Activated CD4-positive, alpha-beta T cell treated with anti-CD3 and anti-CD28 coated beads, Interleukin-2, amount 10 ng/mL, durations not matched to agents 7 days and 5 days (primary cell): ENCODE results near the gene AOPEP. TPM values are rescaled to one million over a fixed set of nuclear protein-coding genes. Genes with fewer than 3 reads are reported as not detected.
"Not testable (repeated sequence)": the region's sequence is repeated elsewhere in the genome, so short reads cannot be mapped to it uniquely, and the experiment has no call there.

ENCODE experiments used
- CTCF ChIA-PET: fragments of 350-600 bp; sonication (Branson Sonifier 250); formaldehyde crosslinking; loops from one replicate; lab custom pipeline; 2021; ENCODE audit warnings: antibody characterized with exemption; lab: Charles Lee
- POLR2A ChIA-PET: fragments of 350-600 bp; sonication (Branson Sonifier 250); formaldehyde crosslinking; loops from one replicate; lab custom pipeline; 2021; ENCODE audit warnings: antibody characterized with exemption; lab: Charles Lee
- DNase-seq: peaks from one replicate; pipeline ENCODE4 v3.0.0-alpha.2; 2020
- H3K27ac Mint-ChIP-seq: one replicate; pipeline ENCODE4 v1.8.0; 2021; ENCODE audit warnings: mild to moderate bottlenecking, moderate library complexity, mixed read lengths
- H3K27me3 Mint-ChIP-seq: one replicate; pipeline ENCODE4 v1.8.0; 2021; ENCODE audit warnings: mixed read lengths
- H3K36me3 Mint-ChIP-seq: one replicate; pipeline ENCODE4 v1.8.0; 2021; ENCODE audit warnings: low read depth, mixed read lengths
- H3K4me1 Mint-ChIP-seq: one replicate; pipeline ENCODE4 v1.8.0; 2021; ENCODE audit warnings: mixed read lengths
- H3K4me3 Mint-ChIP-seq: one replicate; pipeline ENCODE4 v1.8.0; 2021; ENCODE audit warnings: mild to moderate bottlenecking, moderate library complexity, mixed read lengths
- H3K9me3 Mint-ChIP-seq: one replicate; pipeline ENCODE4 v1.8.0; 2021; ENCODE audit warnings: mixed read lengths
- total RNA-seq, 2 experiments: library from RNA; stranded (reverse); gene quantifications; one replicate each; pipeline ENCODE4 v1.2.3, GENCODE V29; 2021

AOPEP gene
- total RNA-seq, 2 experiments from 2014 or later = 9.7 to 10.7 TPM

DNA sequence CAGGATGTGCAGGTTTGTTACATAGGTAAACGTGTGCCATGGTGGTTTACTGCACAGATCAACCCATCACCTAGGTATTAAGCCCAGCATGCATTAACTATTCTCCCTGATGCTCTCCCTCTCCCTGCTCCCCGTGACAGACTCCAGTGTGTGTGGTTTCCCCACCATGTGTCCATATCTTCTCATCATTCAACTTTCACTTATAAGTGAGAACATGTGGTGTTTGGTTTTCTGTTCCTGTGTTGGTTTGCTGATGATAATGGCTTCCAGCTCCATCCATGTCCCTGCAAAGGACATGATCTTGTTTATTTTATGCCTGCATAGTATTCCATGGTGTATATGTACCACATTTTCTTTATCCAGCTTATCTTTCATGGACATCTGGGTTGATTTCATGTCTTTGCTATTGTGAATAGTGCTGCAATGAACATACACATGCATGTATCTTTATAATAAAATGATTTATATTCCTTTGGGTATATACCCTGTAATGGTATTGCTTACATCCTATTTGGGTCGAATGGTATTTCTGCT, 103.6 kb downstream of the AOPEP start:
- H3K4me1 Mint-ChIP-seq, H3K9me3 Mint-ChIP-seq, CTCF ChIA-PET, H3K27me3 Mint-ChIP-seq, H3K4me3 Mint-ChIP-seq, H3K27ac Mint-ChIP-seq, DNase-seq, H3K36me3 Mint-ChIP-seq, POLR2A ChIA-PET: not testable (repeated sequence)

DNA sequence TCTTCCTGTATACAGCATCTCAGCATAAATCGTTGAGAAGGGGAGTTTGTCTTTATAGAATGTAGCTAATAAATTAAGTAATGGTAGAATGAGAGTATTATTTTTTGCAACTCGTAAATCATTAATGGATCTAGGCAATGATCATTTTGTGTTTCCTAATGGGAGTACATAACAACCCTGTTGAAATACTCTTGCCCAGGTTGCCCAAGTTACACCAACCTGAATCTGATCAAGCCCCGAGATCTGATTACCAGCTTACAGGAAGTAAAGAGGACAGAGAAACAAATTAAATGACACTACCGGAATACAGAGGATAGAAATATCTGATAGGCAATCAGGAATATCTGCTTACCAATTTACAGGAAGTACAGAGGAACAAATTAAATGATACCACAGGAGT, 107.3 kb downstream of the AOPEP start:
- no peak for DNase-seq
- H3K4me3 Mint-ChIP-seq = no peak overlapping the region
- H3K36me3 Mint-ChIP-seq = peaks cover 12% of the 10 kb centered on the region
- CTCF ChIA-PET = interaction anchor here (1.9 kb wide), 1 partner anchor 11 kb away, joined by 6 read pairs; no protein-coding TSS in a partner anchor
- H3K9me3 Mint-ChIP-seq = peaks cover 14% of the 10 kb centered on the region
- no peak overlapping the region for H3K27ac Mint-ChIP-seq
- POLR2A ChIA-PET = no interaction called here
- H3K27me3 Mint-ChIP-seq = no peaks in the 10 kb centered on the region
- no peaks in the 10 kb centered on the region for H3K4me1 Mint-ChIP-seq

DNA sequence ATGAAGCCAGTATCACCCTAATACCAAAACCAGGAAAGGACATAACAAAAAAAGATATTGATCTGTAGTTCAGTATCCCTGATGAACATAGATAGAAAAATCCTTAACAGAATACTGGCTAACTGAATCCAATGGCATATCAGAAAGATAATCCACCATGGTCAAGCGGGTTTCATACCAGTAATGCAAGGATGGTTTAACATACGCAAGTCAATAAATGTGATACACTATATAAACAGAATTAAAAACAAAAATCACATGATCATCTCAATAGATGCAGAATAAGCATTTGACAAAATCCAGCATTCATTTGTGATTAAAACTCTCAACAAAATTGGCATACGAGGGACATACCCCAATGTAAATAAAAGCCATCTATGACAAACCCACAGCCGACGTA, 110.9 kb downstream of the AOPEP start:
- peaks cover 13% of the 10 kb centered on the region for H3K4me1 Mint-ChIP-seq
- peaks cover 22% of the 10 kb centered on the region for H3K9me3 Mint-ChIP-seq

DNA sequence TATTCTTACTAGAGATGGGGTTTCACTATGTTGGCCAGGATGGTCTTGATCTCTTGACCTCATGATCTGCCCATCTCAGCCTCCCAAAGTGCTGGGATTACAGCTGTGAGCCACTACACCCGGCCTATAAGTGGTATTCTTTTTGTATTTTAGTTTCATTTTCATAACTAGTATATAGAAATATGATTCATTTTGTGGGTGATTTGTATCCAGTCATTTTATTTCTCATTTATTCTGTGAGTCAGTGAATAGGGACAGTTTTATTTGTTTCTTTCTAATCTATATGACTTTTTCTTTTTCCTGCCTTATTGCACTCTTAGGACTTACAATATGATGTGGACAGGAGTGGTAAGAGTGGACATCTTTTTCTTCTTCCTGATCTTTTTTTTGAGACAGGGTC, 112.9 kb downstream of the AOPEP start:
- H3K36me3 Mint-ChIP-seq = peaks cover 14% of the 10 kb centered on the region
- no peak overlapping the region for H3K4me3 Mint-ChIP-seq
- CTCF ChIA-PET = no interaction called here
- no peak overlapping the region for H3K27ac Mint-ChIP-seq
- POLR2A ChIA-PET = interaction anchor here (0.7 kb wide), 1 partner anchor 40 kb away, joined by 3 read pairs; no protein-coding TSS in a partner anchor
- H3K4me1 Mint-ChIP-seq = peaks cover 18% of the 10 kb centered on the region
- peaks cover 22% of the 10 kb centered on the region for H3K9me3 Mint-ChIP-seq
- DNase-seq = no peak
- no peaks in the 10 kb centered on the region for H3K27me3 Mint-ChIP-seq

More for the DNA sequence above, 110.9 kb downstream of the AOPEP start:
- Mint-ChIP-seq H3K4me3 (no peak overlapping the region), H3K27me3 (no peaks in the 10 kb centered on the region), H3K27ac (no peak overlapping the region), H3K36me3 (peaks cover 14% of the 10 kb centered on the region)
- POLR2A ChIA-PET = no interaction called here
- CTCF ChIA-PET = no interaction called here
- DNase-seq = no peak

DNA sequence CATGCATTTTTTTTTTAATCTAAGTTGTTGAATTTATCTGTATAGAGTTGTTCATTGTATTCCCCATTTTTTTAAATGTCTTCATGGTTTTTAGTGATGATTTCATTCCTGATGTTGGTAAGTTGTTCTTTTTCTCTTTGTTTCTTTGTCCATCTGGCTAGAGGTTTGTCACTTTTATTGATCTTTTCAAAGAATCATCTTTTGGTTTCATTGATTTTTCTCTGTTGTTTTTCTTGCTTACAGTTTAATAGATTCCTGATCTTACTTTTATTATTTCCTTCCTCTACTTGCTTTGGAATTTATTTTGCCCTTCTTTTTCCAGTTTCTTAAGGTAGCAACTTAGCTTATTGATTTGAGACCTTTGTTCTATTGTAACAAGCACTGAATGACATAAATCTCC, 114.2 kb downstream of the AOPEP start:
- no peaks in the 10 kb centered on the region for H3K27me3 Mint-ChIP-seq
- peaks cover 20% of the 10 kb centered on the region for H3K4me1 Mint-ChIP-seq
- POLR2A ChIA-PET = no interaction called here

DNA sequence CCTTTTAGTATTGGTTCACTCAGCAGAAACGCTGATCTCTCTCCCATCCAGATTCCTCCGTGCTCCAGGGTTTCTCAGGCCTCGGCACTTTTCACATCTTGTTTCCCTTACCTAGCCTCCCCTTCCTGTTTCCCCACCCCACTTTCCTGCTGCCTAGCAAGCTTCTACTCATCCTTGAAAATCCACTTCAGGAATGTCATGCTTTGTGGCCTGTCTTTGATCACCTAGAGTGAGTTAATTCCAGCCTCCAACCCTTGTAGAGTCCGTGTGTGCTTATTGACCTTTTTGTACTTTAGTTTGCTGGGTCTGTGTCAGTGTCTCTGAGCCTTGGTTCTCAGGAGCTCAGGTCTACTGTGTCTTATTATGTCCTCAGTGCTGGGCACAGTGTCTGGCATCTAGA, 116.6 kb downstream of the AOPEP start:
- DNase-seq = no peak
- Mint-ChIP-seq H3K4me1 (peaks cover 24% of the 10 kb centered on the region), H3K27me3 (no peaks in the 10 kb centered on the region), H3K36me3 (peaks cover 17% of the 10 kb centered on the region), H3K4me3 (no peak overlapping the region), H3K9me3 (peaks cover 16% of the 10 kb centered on the region), H3K27ac (no peak overlapping the region)
- ChIA-PET CTCF (no interaction called here), POLR2A (no interaction called here)

More for the DNA sequence above, 114.2 kb downstream of the AOPEP start:
- DNase-seq = no peak
- Mint-ChIP-seq H3K27ac (no peak overlapping the region), H3K9me3 (peaks cover 27% of the 10 kb centered on the region), H3K36me3 (peaks cover 20% of the 10 kb centered on the region), H3K4me3 (no peak overlapping the region)
- CTCF ChIA-PET = interaction anchor here (0.7 kb wide), 2 partner anchors 197 to 678 kb away, joined by 3 read pairs; no protein-coding TSS in a partner anchor

DNA sequence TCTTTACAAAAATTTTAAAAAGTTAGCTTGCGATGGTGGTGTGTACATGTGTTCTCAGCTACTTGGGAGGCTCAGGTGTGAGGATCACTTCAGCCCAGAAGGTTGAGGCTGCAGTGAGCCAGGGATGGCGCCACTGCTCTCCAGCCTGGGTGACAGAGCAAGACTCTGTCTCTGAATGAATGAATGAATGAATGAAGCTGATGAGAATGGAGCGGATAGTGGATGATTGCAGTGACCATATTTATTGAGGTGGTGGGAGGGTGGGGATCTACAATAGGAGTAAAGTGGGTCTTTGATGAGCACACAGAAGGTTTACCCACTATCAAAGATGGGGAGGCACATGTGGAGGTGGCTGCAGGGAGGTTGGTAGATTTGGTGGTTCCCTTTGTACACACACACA, 120.2 kb downstream of the AOPEP start:
- no peak overlapping the region for H3K4me3 Mint-ChIP-seq
- CTCF ChIA-PET = interaction anchor here (1.0 kb wide), 1 partner anchor 32 kb away, joined by 3 read pairs; no protein-coding TSS in a partner anchor
- peaks cover 6% of the 10 kb centered on the region for H3K9me3 Mint-ChIP-seq
- DNase-seq = no peak
- peaks cover 6% of the 10 kb centered on the region for H3K36me3 Mint-ChIP-seq
- no peaks in the 10 kb centered on the region for H3K27me3 Mint-ChIP-seq
- no peak overlapping the region for H3K27ac Mint-ChIP-seq
- peaks cover 14% of the 10 kb centered on the region for H3K4me1 Mint-ChIP-seq
- POLR2A ChIA-PET = interaction anchor here (0.6 kb wide), 1 partner anchor 163 kb away, joined by 4 read pairs; no protein-coding TSS in a partner anchor

DNA sequence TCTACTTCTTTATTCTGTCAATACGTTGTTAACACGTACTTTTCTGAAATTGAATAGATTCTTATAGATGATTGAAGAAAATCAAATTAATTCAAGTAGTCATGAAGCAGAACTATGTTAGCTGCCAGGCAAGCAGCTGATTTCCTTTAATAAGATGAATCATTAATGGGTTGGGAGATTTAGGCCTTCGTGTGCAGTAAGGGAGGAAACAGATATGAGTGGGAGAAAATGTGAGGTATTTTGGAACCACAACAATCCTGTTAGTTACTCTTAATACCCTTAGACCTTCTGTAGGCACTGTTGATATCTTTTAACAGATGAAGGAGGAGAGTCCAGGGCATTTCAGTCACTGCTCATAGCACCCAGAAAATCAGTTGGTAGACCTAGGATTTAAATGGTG, 121.0 kb downstream of the AOPEP start:
- CTCF ChIA-PET = interaction anchor here (1.0 kb wide), 1 partner anchor 31 kb away, joined by 3 read pairs; no protein-coding TSS in a partner anchor

DNA sequence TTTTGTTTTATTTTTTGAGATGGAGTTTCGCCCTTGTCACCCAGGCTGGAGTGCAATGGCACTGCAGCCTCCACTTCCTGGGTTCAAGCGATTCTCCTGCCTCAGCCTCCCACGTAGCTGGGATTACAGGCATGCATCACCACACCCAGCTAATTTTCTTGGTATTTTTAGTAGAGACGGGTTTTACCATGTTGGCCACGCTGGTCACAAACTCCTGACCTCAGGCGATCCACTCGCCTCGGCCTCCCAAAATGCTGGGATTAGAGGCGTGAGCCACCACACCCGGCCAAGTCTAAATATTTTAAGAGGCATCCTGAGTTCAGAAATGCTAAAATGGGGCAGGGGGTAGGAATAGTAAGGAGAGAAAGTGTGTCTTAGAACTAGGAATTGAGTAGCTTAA, 122.3 kb downstream of the AOPEP start:
- H3K27me3 Mint-ChIP-seq, DNase-seq, H3K36me3 Mint-ChIP-seq, H3K9me3 Mint-ChIP-seq, H3K27ac Mint-ChIP-seq, H3K4me1 Mint-ChIP-seq, H3K4me3 Mint-ChIP-seq: not testable (repeated sequence)
- CTCF ChIA-PET = interaction anchor here (0.6 to 0.7 kb wide), 3 partner anchors 31 to 351 kb away, joined by 3 to 4 read pairs (median 3); no protein-coding TSS in a partner anchor
- POLR2A ChIA-PET = interaction anchor here (0.6 kb wide), 1 partner anchor 134 kb away, joined by 5 read pairs; no protein-coding TSS in a partner anchor

More for the DNA sequence above, 121.0 kb downstream of the AOPEP start:
- POLR2A ChIA-PET = interaction anchor here (0.6 kb wide), 1 partner anchor 162 kb away, joined by 4 read pairs; no protein-coding TSS in a partner anchor
- no peaks in the 10 kb centered on the region for H3K27me3 Mint-ChIP-seq
- H3K9me3 Mint-ChIP-seq = peaks cover 6% of the 10 kb centered on the region
- no peak overlapping the region for H3K27ac Mint-ChIP-seq
- no peak overlapping the region for H3K4me3 Mint-ChIP-seq
- DNase-seq = no peak
- peaks cover 6% of the 10 kb centered on the region for H3K36me3 Mint-ChIP-seq
- peaks cover 11% of the 10 kb centered on the region for H3K4me1 Mint-ChIP-seq

DNA sequence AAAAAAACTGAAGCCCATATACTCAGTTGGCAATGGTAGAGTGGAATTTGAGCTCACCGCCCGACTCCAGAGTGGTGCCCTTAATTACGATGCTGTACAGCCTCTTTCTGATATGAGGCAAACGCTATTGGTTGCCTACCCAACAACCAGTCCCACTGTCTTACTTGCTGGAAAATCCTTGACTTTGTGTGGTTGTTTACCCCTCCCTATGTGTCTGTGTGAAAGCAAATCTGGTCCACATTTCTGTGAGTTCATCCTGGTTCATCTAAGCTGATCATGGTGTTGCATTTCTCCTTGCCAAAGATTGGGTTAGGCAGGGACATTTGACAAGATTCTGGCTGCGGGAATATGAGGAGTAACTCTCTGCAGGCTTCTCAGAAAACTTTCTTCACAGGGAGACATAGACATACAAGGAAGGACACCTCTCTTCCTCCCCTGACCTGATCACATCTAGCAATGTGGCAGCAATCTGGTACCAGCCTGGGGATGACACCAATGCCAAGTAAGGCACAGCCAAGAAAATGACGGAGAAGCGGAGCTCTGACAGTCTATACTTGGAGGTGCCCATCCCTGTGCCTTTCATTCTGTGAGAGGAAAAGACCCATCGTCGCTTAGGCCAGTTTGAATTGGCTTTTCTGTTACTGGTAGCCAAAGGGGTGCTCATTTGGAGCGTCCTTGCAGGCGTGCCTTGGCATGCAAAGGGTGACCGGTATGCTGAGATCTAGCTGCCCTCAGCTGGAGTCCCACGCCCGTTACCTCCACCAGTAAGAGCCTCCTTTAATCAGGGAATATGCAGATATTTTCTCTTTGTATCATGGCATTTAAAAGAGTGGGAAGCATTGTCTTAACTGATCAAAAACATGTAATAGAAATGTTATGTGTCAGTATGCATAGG, 124.3 kb downstream of the AOPEP start:
- H3K27ac Mint-ChIP-seq = no peak overlapping the region
- H3K27me3 Mint-ChIP-seq = no peaks in the 10 kb centered on the region
- H3K4me1 Mint-ChIP-seq = peaks cover 5% of the 10 kb centered on the region
- DNase-seq = no peak
- no peaks in the 10 kb centered on the region for H3K36me3 Mint-ChIP-seq
- ChIA-PET POLR2A (no interaction called here), CTCF (no interaction called here)
- H3K9me3 Mint-ChIP-seq = no peaks in the 10 kb centered on the region
- H3K4me3 Mint-ChIP-seq = no peak overlapping the region

DNA sequence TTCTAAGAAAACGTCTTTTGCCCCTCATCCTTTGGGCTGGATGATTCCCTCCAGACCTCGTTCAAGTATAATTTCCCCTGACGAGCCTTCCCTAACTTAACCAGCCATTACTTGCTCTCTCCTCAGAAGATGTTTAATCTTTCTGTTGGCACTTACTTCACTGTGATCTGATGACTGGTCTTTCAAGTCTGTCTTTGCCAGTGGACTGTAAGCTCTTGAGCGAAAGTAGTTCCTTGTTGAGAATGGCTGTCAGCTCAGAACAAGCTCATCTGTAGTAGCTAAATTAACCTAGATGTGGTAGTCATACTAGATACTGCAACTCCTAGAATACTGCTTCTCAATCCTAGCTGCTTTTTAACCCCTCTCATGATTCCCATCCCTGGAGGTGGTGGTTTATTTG, 125.0 kb downstream of the AOPEP start:
- Mint-ChIP-seq H3K36me3 (no peaks in the 10 kb centered on the region), H3K4me3 (no peak overlapping the region), H3K4me1 (peaks cover 5% of the 10 kb centered on the region), H3K27me3 (no peaks in the 10 kb centered on the region), H3K27ac (peak overlapping the region; percentile 46), H3K9me3 (no peaks in the 10 kb centered on the region)
- ChIA-PET CTCF (no interaction called here), POLR2A (no interaction called here)
- DNase-seq = no peak

DNA sequence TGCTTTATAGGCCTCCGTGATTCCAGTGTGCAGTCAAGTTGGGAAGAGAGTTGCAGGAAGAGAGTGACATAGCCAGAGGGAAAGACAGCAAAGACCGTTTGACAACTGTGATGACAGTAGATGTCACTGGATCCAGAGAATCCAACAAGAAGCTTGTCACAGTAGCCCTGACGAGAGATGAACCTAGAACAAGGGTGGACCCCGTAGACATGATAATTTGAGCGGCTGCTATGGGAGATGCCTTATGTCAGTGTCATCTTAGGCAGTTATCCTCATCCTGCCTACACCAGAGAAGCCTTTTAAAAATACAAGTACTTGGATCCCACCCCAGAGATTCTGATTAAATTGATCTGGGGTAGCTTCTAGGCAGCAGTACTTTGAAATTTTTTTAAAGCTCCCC, 125.4 kb downstream of the AOPEP start:
- Mint-ChIP-seq H3K27ac (no peak overlapping the region), H3K4me1 (peaks cover 3% of the 10 kb centered on the region), H3K27me3 (no peaks in the 10 kb centered on the region), H3K9me3 (no peaks in the 10 kb centered on the region), H3K36me3 (no peaks in the 10 kb centered on the region), H3K4me3 (no peak overlapping the region)
- CTCF ChIA-PET = interaction anchor here (0.8 to 0.9 kb wide), 2 partner anchors 9 to 47 kb away, joined by 3 read pairs; no protein-coding TSS in a partner anchor
- POLR2A ChIA-PET = no interaction called here
- no peak for DNase-seq

DNA sequence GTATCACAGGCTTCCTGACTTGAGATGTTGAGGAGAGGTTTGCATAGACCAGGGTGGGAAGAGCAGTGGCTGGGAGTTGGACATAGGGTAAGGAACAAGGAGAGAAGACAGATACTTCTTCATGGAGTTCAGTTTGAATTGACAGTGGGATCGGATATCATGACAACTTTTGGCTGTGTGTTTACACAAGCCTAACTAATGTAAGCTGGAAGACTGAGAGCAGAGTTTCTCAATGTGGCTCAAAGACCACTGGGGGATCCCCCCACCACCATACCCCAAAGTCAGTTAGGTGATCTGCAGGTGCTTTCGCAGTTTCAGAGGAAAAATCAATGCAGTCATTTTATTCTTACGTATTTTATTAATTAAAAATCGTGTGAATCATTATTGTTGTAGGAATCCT, 125.9 kb downstream of the AOPEP start:
- Mint-ChIP-seq H3K9me3 (no peaks in the 10 kb centered on the region), H3K27ac (no peak overlapping the region), H3K4me3 (no peak overlapping the region), H3K27me3 (no peaks in the 10 kb centered on the region), H3K36me3 (no peaks in the 10 kb centered on the region), H3K4me1 (no peaks in the 10 kb centered on the region)
- POLR2A ChIA-PET = no interaction called here
- CTCF ChIA-PET = interaction anchor here (0.6 to 0.9 kb wide), 3 partner anchors 9 to 461 kb away, joined by 3 read pairs; no protein-coding TSS in a partner anchor
- no peak for DNase-seq
